HG03066 (cell line): ENCODE results near the gene CBX4.

ENCODE experiments used
- ATAC-seq: cut with Tn5 transposase; IDR thresholded peaks from one replicate; pipeline ENCODE4 v1.9.1; 2021; ENCODE audit warnings: low read depth; ENCODE audit not compliant: unreplicated experiment

Gene CBX4

DNA sequence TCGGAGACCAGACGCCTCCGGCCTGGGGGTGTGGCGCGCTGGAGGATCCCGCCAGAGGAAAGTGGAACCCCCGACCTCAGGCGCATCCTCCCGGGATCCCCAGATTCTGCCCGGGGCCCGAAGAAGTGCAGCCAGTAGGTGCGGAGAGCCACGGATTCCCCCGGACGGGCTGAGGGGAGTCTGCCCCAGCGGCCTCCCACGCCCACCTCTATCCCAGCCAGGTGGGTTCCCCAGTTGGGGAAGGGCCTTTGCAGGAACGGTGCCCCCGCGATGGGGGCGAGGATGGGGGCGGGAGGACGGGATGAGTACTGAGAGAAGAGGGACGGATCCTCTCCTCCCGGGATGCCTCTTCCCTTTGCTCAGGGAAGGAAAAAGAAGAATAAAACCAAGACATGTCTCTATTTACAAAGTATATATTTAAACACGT lies 47.5 kb downstream of the CBX4 start:
- no peak for ATAC-seq

GRCh38 chr17:79790805-79791734 lies 48.2 kb downstream of the CBX4 start:
- ATAC-seq, result no peak

- no peak for ATAC-seq
These were observed 49.1 kb downstream of the CBX4 start for GRCh38 chr17:79789943-79790804.

GRCh38 chr17:79788989-79789942 lies 50.0 kb downstream of the CBX4 start:
- ATAC-seq, result no peak

DNA sequence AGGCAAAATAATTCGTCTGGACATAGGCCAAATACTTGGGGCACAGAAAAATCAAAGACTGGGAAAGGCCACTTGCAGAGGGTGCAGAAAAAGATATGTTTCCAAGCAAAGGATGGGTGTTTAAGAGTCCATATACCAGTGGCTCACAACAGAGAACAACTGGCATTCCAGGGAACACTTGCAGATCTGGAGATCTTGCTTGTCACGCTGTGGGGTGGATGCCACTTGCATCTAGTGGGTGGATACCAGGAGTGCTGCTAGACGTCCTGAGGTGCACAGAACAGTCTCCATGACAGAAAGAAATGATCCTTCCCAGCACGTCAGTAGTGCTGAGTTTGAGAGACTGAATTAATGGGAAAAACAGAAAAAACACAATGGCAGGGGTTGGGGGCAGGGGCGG lies 50.8 kb downstream of the CBX4 start:
- ATAC-seq, result no peak

GRCh38 chr17:79786930-79787643 lies 52.2 kb downstream of the CBX4 start:
- ATAC-seq, result no peak

- ATAC-seq, result no peak
These were observed 53.1 kb downstream of the CBX4 start for GRCh38 chr17:79785900-79786810.

- ATAC-seq, result no peak
These were observed 54.0 kb downstream of the CBX4 start for GRCh38 chr17:79785017-79785899.

GRCh38 chr17:79784353-79785016 lies 54.8 kb downstream of the CBX4 start:
- ATAC-seq, result no peak

DNA sequence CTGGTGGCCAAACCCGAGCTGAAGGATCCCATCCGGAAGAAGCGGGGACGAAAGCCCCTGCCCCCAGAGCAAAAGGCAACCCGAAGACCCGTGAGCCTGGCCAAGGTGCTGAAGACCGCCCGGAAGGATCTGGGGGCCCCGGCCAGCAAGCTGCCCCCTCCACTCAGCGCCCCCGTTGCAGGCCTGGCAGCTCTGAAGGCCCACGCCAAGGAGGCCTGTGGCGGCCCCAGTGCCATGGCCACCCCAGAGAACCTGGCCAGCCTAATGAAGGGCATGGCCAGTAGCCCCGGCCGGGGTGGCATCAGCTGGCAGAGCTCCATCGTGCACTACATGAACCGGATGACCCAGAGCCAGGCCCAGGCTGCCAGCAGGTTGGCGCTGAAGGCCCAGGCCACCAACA lies 55.3 kb downstream of the CBX4 start:
- ATAC-seq, result no peak
